H1 (cell line): ENCODE data around the gene PLEKHA3. TPM values are rescaled to one million over a fixed set of nuclear protein-coding genes. Genes with fewer than 3 reads are reported as not detected.

Experiments
- CTCF ChIA-PET: fragments of 300-600 bp; sonication (Branson Sonifier 250); formaldehyde crosslinking; loops from one replicate; lab custom pipeline; 2021; ENCODE audit not compliant: partially characterized antibody; lab: Charles Lee
- POLR2A ChIA-PET: fragments of 300-600 bp; sonication (Branson Sonifier 250); formaldehyde crosslinking; loops from one replicate; lab custom pipeline; 2021; ENCODE audit warnings: inconsistent platforms; ENCODE audit not compliant: partially characterized antibody; lab: Charles Lee
- DNase-seq, 2 experiments: peaks; one replicate each; pipeline versions ENCODE4 v3.0.0 to v3.0.0-alpha.2; 2010 to 2022; ENCODE audit warnings: low spot score in 2 of 2, low read depth in 1 of 2, mixed read lengths in 1 of 2
- FAIRE-seq: peaks from 2 replicates; lab custom pipeline; 2011; peaks lifted over from hg19 to GRCh38; lab: Jason Lieb, UNC
- H2AFZ ChIP-seq: 2 replicates; pipeline ENCODE4 v1.8.1; 2012; ENCODE audit warnings: low read length, inconsistent platforms
- H2AK5ac ChIP-seq: 2 replicates; pipeline ENCODE4 v1.6.1; 2013; ENCODE audit warnings: low read depth, low read length
- H2BK120ac ChIP-seq: replicated peaks from 2 replicates; pipeline ENCODE3; 2013; ENCODE audit warnings: low read depth, low read length, inconsistent platforms
- H2BK12ac ChIP-seq: 2 replicates; pipeline ENCODE4 v1.6.1; 2013; ENCODE audit warnings: low read depth, low read length
- H2BK15ac ChIP-seq: 2 replicates; pipeline ENCODE4 v1.6.1; 2013; ENCODE audit warnings: low read length
- H2BK20ac ChIP-seq: 2 replicates; pipeline ENCODE4 v1.6.1; 2013; ENCODE audit warnings: low read length
- H2BK5ac ChIP-seq: 2 replicates; pipeline ENCODE4 v1.6.1; 2013; ENCODE audit warnings: low read depth, low read length
- H3K14ac ChIP-seq: 2 replicates; pipeline ENCODE4 v1.6.1; 2013; ENCODE audit warnings: inconsistent platforms; ENCODE audit not compliant: insufficient read length
- H3K18ac ChIP-seq: 2 replicates; pipeline ENCODE4 v1.6.1; 2013; ENCODE audit warnings: low read length; ENCODE audit errors: extremely low read depth
- H3K23ac ChIP-seq: 2 replicates; pipeline ENCODE4 v1.6.1; 2013; ENCODE audit warnings: inconsistent platforms; ENCODE audit not compliant: insufficient read length
- H3K23me2 ChIP-seq: 2 replicates; pipeline ENCODE4 v1.6.1; 2013; ENCODE audit warnings: low read depth, low read length
- H3K27ac ChIP-seq: 2 replicates; pipeline ENCODE4 v1.6.1; 2011; ENCODE audit warnings: low read depth, low read length, inconsistent platforms
- H3K27me3 ChIP-seq, 4 experiments: replicated peaks in 1 of 4; 1 replicate in 1 of 4; 2 replicates in 3 of 4; pipeline versions ENCODE4 v1.6.1 to v1.8.1; 2011 to 2013; ENCODE audit warnings: low read length in 3 of 4, mild to moderate bottlenecking in 3 of 4, inconsistent platforms in 2 of 4, mixed read lengths in 2 of 4, moderate library complexity in 1 of 4; ENCODE audit not compliant: control insufficient read depth in 3 of 4, insufficient read depth in 3 of 4; ENCODE audit errors: extremely low read depth in 1 of 4
- H3K36me3 ChIP-seq, 4 experiments: 2 replicates each; pipeline versions ENCODE4 v1.6.1 to v1.8.1; 2011 to 2013; ENCODE audit warnings: mild to moderate bottlenecking in 4 of 4, low read length in 3 of 4, moderate library complexity in 2 of 4, control low read depth in 1 of 4, inconsistent platforms in 1 of 4; ENCODE audit not compliant: insufficient read depth in 4 of 4, control insufficient read depth in 2 of 4
- H3K4ac ChIP-seq: replicated peaks from 2 replicates; pipeline ENCODE3; 2013; ENCODE audit warnings: low read length, low read depth, mixed read lengths, inconsistent platforms; ENCODE audit not compliant: insufficient read length
- H3K4me1 ChIP-seq, 4 experiments: replicated peaks in 1 of 4; 1 replicate in 1 of 4; 2 replicates in 3 of 4; pipeline versions ENCODE4 v1.6.1 to v1.8.1; 2011 to 2013; ENCODE audit warnings: low read length in 3 of 4, inconsistent platforms in 2 of 4, mixed read lengths in 1 of 4; ENCODE audit not compliant: insufficient read depth in 4 of 4, control insufficient read depth in 3 of 4
- H3K4me2 ChIP-seq, 2 experiments: 2 replicates each; pipeline versions ENCODE4 v1.6.1 to v1.8.1; 2011 to 2013; ENCODE audit warnings: low read depth in 2 of 2, low read length in 2 of 2, control low read depth in 1 of 2, inconsistent platforms in 1 of 2, mild to moderate bottlenecking in 1 of 2; ENCODE audit not compliant: insufficient read depth in 1 of 2
- H3K4me3 ChIP-seq, 4 experiments: fragments of 200-600, 300-600 bp in 1 of 4; sonication (generic), shearing (Covaris generic), sonication (Bioruptor Twin) in 1 of 4; 2 replicates each; pipeline versions ENCODE4 v1.5.1 to v1.8.1; 2011 to 2016; ENCODE audit warnings: low read length in 4 of 4, low read depth in 3 of 4, control low read depth in 2 of 4, inconsistent platforms in 2 of 4, mild to moderate bottlenecking in 2 of 4, mixed read lengths in 1 of 4, moderate library complexity in 1 of 4; ENCODE audit not compliant: insufficient read depth in 2 of 4; ENCODE audit errors: extremely low read depth in 1 of 4
- H3K56ac ChIP-seq: replicated peaks from 2 replicates; pipeline ENCODE3; 2013; ENCODE audit warnings: low read depth, mild to moderate bottlenecking, mixed read lengths, low read length, inconsistent platforms; ENCODE audit not compliant: insufficient read length
- H3K79me1 ChIP-seq: 2 replicates; pipeline ENCODE4 v1.6.1; 2013; ENCODE audit warnings: low read depth, low read length, control low read depth
- H3K79me2 ChIP-seq, 2 experiments: 2 replicates each; pipeline versions ENCODE4 v1.6.1 to v1.8.1; 2012 to 2013; ENCODE audit warnings: low read length in 2 of 2, mild to moderate bottlenecking in 2 of 2, inconsistent platforms in 1 of 2; ENCODE audit not compliant: insufficient read depth in 2 of 2, control insufficient read depth in 1 of 2
- H3K9ac ChIP-seq, 4 experiments: replicated peaks in 1 of 4; 1 replicate in 1 of 4; 2 replicates in 3 of 4; pipeline versions ENCODE4 v1.6.1 to v1.8.1; 2011 to 2013; ENCODE audit warnings: low read depth in 3 of 4, low read length in 3 of 4, control low read depth in 2 of 4, mild to moderate bottlenecking in 2 of 4, moderate library complexity in 2 of 4, inconsistent platforms in 1 of 4; ENCODE audit errors: extremely low read depth in 1 of 4
- H3K9me3 ChIP-seq, 2 experiments: 2 replicates each; pipeline versions ENCODE4 v1.6.1 to v1.8.1; 2012 to 2013; ENCODE audit warnings: mild to moderate bottlenecking in 2 of 2, moderate library complexity in 2 of 2, control low read depth in 1 of 2, inconsistent platforms in 1 of 2, low read depth in 1 of 2, low read length in 1 of 2, mixed read lengths in 1 of 2; ENCODE audit not compliant: insufficient read depth in 2 of 2
- H4K20me1 ChIP-seq, 2 experiments: replicated peaks in 1 of 2; 2 replicates each; pipeline versions ENCODE3 to v1.8.1; 2011 to 2013; ENCODE audit warnings: inconsistent platforms in 2 of 2, low read length in 2 of 2, mild to moderate bottlenecking in 1 of 2; ENCODE audit not compliant: insufficient read depth in 2 of 2, control insufficient read depth in 1 of 2
- H4K5ac ChIP-seq: 2 replicates; pipeline ENCODE4 v1.6.1; 2013; ENCODE audit warnings: low read length, low read depth, mixed read lengths, inconsistent platforms; ENCODE audit not compliant: insufficient read length
- H4K8ac ChIP-seq: 2 replicates; pipeline ENCODE4 v1.8.0; 2013; ENCODE audit warnings: mild to moderate bottlenecking, moderate library complexity, low read length, inconsistent platforms; ENCODE audit not compliant: insufficient read depth; ENCODE audit errors: extremely low read depth
- H4K91ac ChIP-seq: replicated peaks from 2 replicates; pipeline ENCODE3; 2013; ENCODE audit warnings: low read length, mixed read lengths, inconsistent platforms; ENCODE audit not compliant: insufficient read length
- BRCA1 ChIP-seq: IDR thresholded peaks from 2 replicates; pipeline ENCODE4 v1.6.1; 2012; ENCODE audit warnings: low read depth, low read length, improper control_type of control experiment
- GABPA ChIP-seq: IDR thresholded peaks from 2 replicates; pipeline ENCODE4 v1.6.1; 2011; ENCODE audit warnings: mild to moderate bottlenecking, low read length, moderate library complexity, borderline replicate concordance; ENCODE audit not compliant: insufficient read depth
- NANOG ChIP-seq: IDR thresholded peaks from 2 replicates; pipeline ENCODE4 v1.6.1; 2011; ENCODE audit warnings: low read length, low read depth, mild to moderate bottlenecking, inconsistent platforms; ENCODE audit not compliant: insufficient read depth, poor library complexity, severe bottlenecking
- NRF1 ChIP-seq: IDR thresholded peaks from 2 replicates; pipeline ENCODE4 v1.6.1; 2011; ENCODE audit warnings: mild to moderate bottlenecking, low read depth, low read length, improper control_type of control experiment
- RXRA ChIP-seq: IDR thresholded peaks from 2 replicates; pipeline ENCODE4 v1.6.1; 2011; ENCODE audit warnings: low read depth, mild to moderate bottlenecking, low read length, moderate library complexity; ENCODE audit not compliant: insufficient read depth
- SIN3A ChIP-seq, 2 experiments: IDR thresholded peaks in 1 of 2; conservative IDR thresholded peaks in 1 of 2; 2 replicates each; pipeline ENCODE4 v1.6.1; 2011 to 2012; ENCODE audit warnings: low read length in 2 of 2, improper control_type of control experiment in 1 of 2, low read depth in 1 of 2, mild to moderate bottlenecking in 1 of 2
- WGBS, 2 experiments: shearing (Covaris generic) in 1 of 2; methylation state at CpG; one replicate each; pipeline versions ENCODE4 v1.1.6 to v1.1.7; 2013 to 2015; ENCODE audit warnings: low lambda C conversion rate in 2 of 2, mixed read lengths in 2 of 2, inconsistent platforms in 1 of 2, low coverage in 1 of 2, missing lambda C conversion rate in 1 of 2; ENCODE audit not compliant: insufficient replicate concordance in 2 of 2, insufficient coverage in 1 of 2, insufficient read length in 1 of 2; ENCODE audit errors: extremely low coverage in 1 of 2, missing lambda C conversion rate in 1 of 2; 5-methylcytosine and 5-hydroxymethylcytosine counted together
- polyA plus RNA-seq, 7 experiments: library from polyadenylated mRNA; depleted of rRNA in 3 of 7; stranded (reverse) in 5 of 7; unstranded in 2 of 7; fragments of >200 nt in 5 of 7; fragments of 200-250 nt in 2 of 7; gene quantifications; 1 replicate in 5 of 7; 2 replicates in 1 of 7; 4 replicates in 1 of 7; pipeline versions ENCODE4 v1.2.1 to v1.2.3, GENCODE V29; 2011 to 2013; ENCODE audit warnings: missing spikeins in 2 of 7, mixed read lengths in 2 of 7
- total RNA-seq: library from RNA; stranded (reverse); fragmentation: NEBNext Ultra II Directional; extraction: Animal tissue kit (Norgen Biotek cat#: 25700); gene quantifications from 2 replicates; pipeline ENCODE4 v1.2.1, GENCODE V29; 2021
- TF ChIP-seq, protein P1 (sequence below): IDR thresholded peaks from 2 replicates; pipeline ENCODE4 v1.6.1; 2011; ENCODE audit warnings: low read length, improper control_type of control experiment
- TF ChIP-seq, protein P2 (sequence below): IDR thresholded peaks from 2 replicates; pipeline ENCODE4 v1.6.1; 2011; ENCODE audit warnings: low read depth, mild to moderate bottlenecking, low read length; ENCODE audit not compliant: insufficient read depth

PLEKHA3 gene
- total and polyA plus RNA-seq, 2 of the 8 experiments (the other 6 are each of a cell fraction or from before 2014, with no cell fraction given): 1.9 to 20.1 TPM

DNA sequence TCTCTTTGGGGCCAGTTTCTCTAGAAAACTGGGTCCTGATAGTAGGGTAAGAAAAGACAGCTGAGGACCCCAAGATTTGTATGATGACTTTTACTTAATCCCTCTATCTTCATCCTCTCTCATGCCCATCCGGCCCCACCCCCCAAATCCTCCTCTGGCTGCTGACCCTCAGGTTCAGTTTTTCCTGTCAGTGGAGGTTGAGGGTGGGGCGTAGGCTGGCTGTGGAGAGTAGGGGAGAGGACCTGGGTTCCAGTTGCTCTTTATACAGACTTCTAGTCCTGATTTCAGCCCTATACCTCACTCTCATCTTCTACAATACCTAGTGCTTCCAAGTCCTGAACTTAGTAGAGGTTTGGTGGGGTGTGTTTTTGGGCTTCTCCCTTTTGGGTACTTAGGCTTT lies 28.4 kb downstream of the PLEKHA3 start:
- Histone ChIP-seq H2BK120ac (no peak overlapping the region), H3K18ac (no peak overlapping the region), H3K79me2 (no peaks in the 10 kb centered on the region), H3K23me2 (no peaks in the 10 kb centered on the region), H2BK12ac (no peak overlapping the region), H3K79me1 (no peaks in the 10 kb centered on the region), H2BK20ac (no peak overlapping the region), H2AK5ac (no peak overlapping the region), H3K36me3 (0 out of 8 replicates have a peak, but pooled peaks cover 0 to under 1% (median 0%) of the 10 kb centered on the region in 4 experiments), H3K27ac (no peak overlapping the region), H2AFZ (no peak overlapping the region), H3K27me3 (no peaks in the 10 kb centered on the region), H4K20me1 (no peaks in the 10 kb centered on the region), H3K14ac (no peak overlapping the region), H3K4ac (no peak overlapping the region), H2BK15ac (no peak overlapping the region), H3K23ac (no peak overlapping the region), H3K4me1 (peaks cover 0 to 3% (median 0%) of the 10 kb centered on the region in 4 experiments; a peak in 2 of 7 replicates), H3K56ac (no peak overlapping the region), H3K9ac (no peak overlapping the region), H3K4me3 (no peak overlapping the region), H3K9me3 (no peaks in the 10 kb centered on the region), H4K91ac (no peak overlapping the region), H4K5ac (no peak overlapping the region), H4K8ac (no peak overlapping the region), H3K4me2 (no peak overlapping the region), H2BK5ac (no peak overlapping the region)
- FAIRE-seq (no peak), DNase-seq (no peak)
- POLR2A ChIA-PET: no interaction called here
- 84% methylated on average over 2 of the region's 2 CpGs; no CpG with 5 or more reads in 1 of the 2 experiments for WGBS, 2 experiments
- CTCF ChIA-PET: interaction anchor here (0.6 to 2.6 kb wide), 3 partner anchors 8 to 13 kb away, joined by 3 to 8 read pairs (median 3); no protein-coding TSS in a partner anchor
- TF ChIP-seq RXRA (no peak), BRCA1 (no peak), GABPA (no peak), NRF1 (no peak), SIN3A (conservative IDR thresholded peaks at IDR 0.05 in 1 of 2, IDR thresholded peaks at IDR 0.05 in 1 of 2; ENCODE audit: low read depth in 1 of 2, low read length in 2 of 2) (no peak), NANOG (no peak)
- TF ChIP-seq, protein P1, sequence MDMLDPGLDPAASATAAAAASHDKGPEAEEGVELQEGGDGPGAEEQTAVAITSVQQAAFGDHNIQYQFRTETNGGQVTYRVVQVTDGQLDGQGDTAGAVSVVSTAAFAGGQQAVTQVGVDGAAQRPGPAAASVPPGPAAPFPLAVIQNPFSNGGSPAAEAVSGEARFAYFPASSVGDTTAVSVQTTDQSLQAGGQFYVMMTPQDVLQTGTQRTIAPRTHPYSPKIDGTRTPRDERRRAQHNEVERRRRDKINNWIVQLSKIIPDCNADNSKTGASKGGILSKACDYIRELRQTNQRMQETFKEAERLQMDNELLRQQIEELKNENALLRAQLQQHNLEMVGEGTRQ: no peak
- TF ChIP-seq, protein P2, sequence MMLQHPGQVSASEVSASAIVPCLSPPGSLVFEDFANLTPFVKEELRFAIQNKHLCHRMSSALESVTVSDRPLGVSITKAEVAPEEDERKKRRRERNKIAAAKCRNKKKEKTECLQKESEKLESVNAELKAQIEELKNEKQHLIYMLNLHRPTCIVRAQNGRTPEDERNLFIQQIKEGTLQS: no peak
